Heart left ventricle (tissue), 13 donors: ENCODE measurements around the gene SP4.

Source experiments
- CTCF ChIP-seq, 12 donors: fragments of 200-600 bp; sonication (generic) in 4 of 12; IDR thresholded peaks; one replicate each; pipeline versions ENCODE4 v1.5.0 to v1.8.0; 2018 to 2022; ENCODE audit warnings: antibody characterized with exemption in 12 of 12, mild to moderate bottlenecking in 5 of 12
- POLR2A ChIP-seq, 2 donors: fragments of 450-650 bp; IDR thresholded peaks; one replicate each; pipeline ENCODE4 v1.6.1; 2017; ENCODE audit warnings: antibody characterized with exemption in 2 of 2, mild to moderate bottlenecking in 2 of 2, moderate library complexity in 2 of 2
- donor health status: ischemic (EF 13 %, LVEDD 7.1; RV severe dilation, severe dysfunction).
- donor health status: DM: no; HTN: yes; CAD: no.
- donor health status: DM: no; HTN: no; CAD: no.
- donor health status: ischemic (EF 25% LVEDD 6.9; RV normal size, moderate dysfunction).
- donor health status: ischemic (EF 25% LVEDD 5.7; RV mildly dilated, moderate dysfunction).
- donor health status: ischemic (EF 35%, LVEDD 5.7; RV mildly dilated, moderate dysfunction).
- donor health status: nonischemic (EF 11% LVEDD 7.7; RV severe dilation, severe dysfunction).
- donor health status: DM: yes; HTN: yes; CAD: no.
- donor health status: PGD.
- donor health status: ischemic (EF 29% LVEDD 5.4; RV normal size, mild dysfunction).
- donor health status: nonischemic (EF 23%, LVEDD 6.1; RV moderate dilation, normal function).

GRCh38 chr7:21401944-21402343 is 25.9 kb upstream of the SP4 start:
- TF ChIP-seq CTCF (IDR thresholded peaks at IDR 0.05) (no peak), POLR2A (IDR thresholded peaks at IDR 0.05) (no peak)
